Measurements from ENCODE around the gene UGT3A1. TPM values are rescaled to one million over a fixed set of nuclear protein-coding genes. Genes with fewer than 3 reads are reported as not detected.
"Not testable (repeated sequence)": the region's sequence is repeated elsewhere in the genome, so short reads cannot be mapped to it uniquely, and the experiment has no call there.

Gene UGT3A1
- total RNA-seq, 6 experiments from 2014 or later: 14.7 to 62.1 (median 30.3) TPM

DNA sequence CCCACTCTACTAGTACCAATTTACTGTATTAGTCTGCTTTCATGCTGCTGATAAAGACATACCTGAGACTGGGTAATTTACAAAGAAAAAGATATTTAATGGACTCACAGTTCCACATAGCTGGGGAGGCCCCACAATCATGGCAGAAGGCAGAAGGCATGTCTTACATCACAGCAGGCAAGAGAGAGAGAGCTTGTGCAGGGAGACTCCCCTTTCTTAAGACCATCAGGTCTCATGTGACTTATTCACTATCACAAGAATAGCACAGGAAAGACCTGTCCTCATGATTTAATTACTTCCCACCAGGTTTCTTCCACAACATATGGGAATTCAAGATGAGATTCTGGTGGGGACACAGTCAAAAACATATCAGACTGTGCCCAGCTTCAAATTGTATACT lies 11.5 kb downstream of the UGT3A1 start:
- Histone ChIP-seq H3K4me1 (no peaks in the 10 kb centered on the region), H3K36me3 (no peaks in the 10 kb centered on the region), H3K9me3 (no peaks in the 10 kb centered on the region), H3K27me3 (no peaks in the 10 kb centered on the region), H3K4me3 (no peak overlapping the region), H3K27ac (no peak overlapping the region)
- TF ChIP-seq CTCF (IDR thresholded peaks at IDR 0.05) (no peak), POLR2A (IDR thresholded peaks at IDR 0.05) (no peak)
- intact Hi-C loops (cut with DNase I): no loop called here
- ATAC-seq (no peak), DNase-seq (no peak)

DNA sequence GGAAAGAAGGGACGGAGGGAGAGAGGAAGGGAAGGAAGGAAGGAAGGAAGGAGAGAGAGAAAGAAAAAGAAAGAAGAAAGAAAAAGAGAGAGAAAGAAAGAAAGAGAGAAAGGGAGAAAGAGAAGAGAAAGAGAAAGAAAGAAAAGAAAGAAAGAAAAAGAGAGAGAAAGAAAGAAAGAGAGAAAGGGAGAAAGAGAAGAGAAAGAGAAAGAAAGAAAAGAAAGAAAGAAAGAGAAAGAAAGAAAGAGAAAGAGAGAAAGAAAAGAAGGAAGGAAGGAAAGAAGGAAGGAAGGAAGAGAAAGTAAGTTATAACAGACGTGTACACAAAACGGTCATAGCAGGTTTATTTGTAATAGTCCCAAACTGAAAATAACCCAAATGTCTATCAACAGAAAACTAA lies 14.3 kb downstream of the UGT3A1 start:
- H3K9me3 ChIP-seq; H3K36me3 ChIP-seq; ATAC-seq; H3K4me3 ChIP-seq; H3K27me3 ChIP-seq; H3K27ac ChIP-seq; H3K4me1 ChIP-seq; DNase-seq; intact Hi-C loops (cut with DNase I): not testable (repeated sequence)
- WGBS (ENCODE audit: insufficient coverage, low coverage, low lambda C conversion rate, missing lambda C conversion rate): 57% methylated on average over 3 of the region's 3 CpGs

GRCh38 chr5:35974570-35974969 lies 16.6 kb downstream of the UGT3A1 start:
- DNase-seq (no peak), ATAC-seq (no peak)
- Histone ChIP-seq H3K27ac (no peak overlapping the region), H3K4me1 (no peaks in the 10 kb centered on the region), H3K4me3 (no peak overlapping the region), H3K9me3 (no peaks in the 10 kb centered on the region), H3K36me3 (no peaks in the 10 kb centered on the region), H3K27me3 (no peaks in the 10 kb centered on the region)
- no peak for TF ChIP-seq POLR2A (IDR thresholded peaks at IDR 0.05)
- TF ChIP-seq CTCF (IDR thresholded peaks at IDR 0.05): no peak
- intact Hi-C loops (cut with DNase I): no loop called here
- 68% methylated on average over 4 of the region's 4 CpGs for WGBS (ENCODE audit: insufficient coverage, low coverage, low lambda C conversion rate, missing lambda C conversion rate)

DNA sequence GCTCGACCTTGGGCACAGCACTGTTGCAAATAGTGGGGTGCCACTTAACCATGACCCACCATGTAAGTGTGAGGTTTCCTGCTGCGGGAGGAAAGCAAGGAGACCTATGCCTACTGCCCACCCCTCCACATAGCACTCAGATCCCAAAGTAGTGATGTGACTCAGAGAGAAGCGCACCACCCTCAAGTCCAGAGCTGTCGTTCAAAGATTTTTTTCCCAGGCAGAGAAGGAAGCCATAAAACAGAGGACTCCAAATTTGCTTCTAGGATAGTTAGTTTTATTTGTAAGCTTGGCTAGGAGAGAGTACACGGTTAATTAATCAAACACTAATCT lies 19.3 kb downstream of the UGT3A1 start:
- no peaks in the 10 kb centered on the region for H3K36me3 ChIP-seq
- ATAC-seq (no peak), DNase-seq (no peak)
- H3K27ac ChIP-seq: no peak overlapping the region
- whole genome bisulfite sequencing (ENCODE audit: insufficient coverage, low coverage, low lambda C conversion rate, missing lambda C conversion rate): 74% methylated on average over 2 of the region's 5 CpGs
- TF ChIP-seq POLR2A (IDR thresholded peaks at IDR 0.05): no peak
- no peak for TF ChIP-seq CTCF (IDR thresholded peaks at IDR 0.05)
- no peaks in the 10 kb centered on the region for H3K27me3 ChIP-seq
- H3K4me1 ChIP-seq: no peaks in the 10 kb centered on the region
- no peak overlapping the region for H3K4me3 ChIP-seq
- H3K9me3 ChIP-seq: no peaks in the 10 kb centered on the region
- intact Hi-C loops (cut with DNase I): no loop called here

GRCh38 chr5:35971186-35971877 lies 19.9 kb downstream of the UGT3A1 start:
- no peak overlapping the region for H3K4me3 ChIP-seq
- intact Hi-C loops (cut with DNase I): no loop called here
- H3K4me1 ChIP-seq: no peaks in the 10 kb centered on the region
- no peaks in the 10 kb centered on the region for H3K27me3 ChIP-seq
- H3K9me3 ChIP-seq: no peaks in the 10 kb centered on the region
- WGBS (ENCODE audit: insufficient coverage, low coverage, low lambda C conversion rate, missing lambda C conversion rate): 82% methylated on average over 4 of the region's 4 CpGs
- no peak for TF ChIP-seq CTCF (IDR thresholded peaks at IDR 0.05)
- TF ChIP-seq POLR2A (IDR thresholded peaks at IDR 0.05): no peak
- no peaks in the 10 kb centered on the region for H3K36me3 ChIP-seq
- H3K27ac ChIP-seq: no peak overlapping the region
- DNase-seq (no peak), ATAC-seq (no peak)
